T-cell (primary cell): ENCODE results near the gene RNF121. TPM values are rescaled to one million over a fixed set of nuclear protein-coding genes. Genes with fewer than 3 reads are reported as not detected.

Source experiments
- ATAC-seq, 4 experiments: fragments of 200-7000 bp in 3 of 4; fragments of 150-1000 bp in 1 of 4; cut with Tn5 transposase; replicated peaks in 1 of 4; 1 replicate in 3 of 4; 2 replicates in 1 of 4; pipeline ENCODE4 v1.10.0; 2021; ENCODE audit warnings: moderate library complexity in 3 of 4, mild to moderate bottlenecking in 2 of 4, moderate number of reproducible peaks in 1 of 4
- CTCF ChIA-PET, 2 donors: fragments of 300-600 bp; sonication (Branson Sonifier 250); formaldehyde crosslinking; loops; one replicate each; lab custom pipeline; 2022; ENCODE audit warnings: antibody characterized with exemption in 2 of 2; lab: Charles Lee
- POLR2A ChIA-PET, 2 donors: fragments of 300-600 bp; sonication (Branson Sonifier 250); formaldehyde crosslinking; loops; one replicate each; lab custom pipeline; 2022; ENCODE audit warnings: antibody characterized with exemption in 2 of 2; lab: Charles Lee
- DNase-seq, 35 experiments: peaks; one replicate each; pipeline versions ENCODE4 v3.0.0 to v3.0.0-alpha.2; 2013 to 2023
- H3K27ac ChIP-seq: one replicate; pipeline ENCODE4 v1.5.1; 2013; ENCODE audit warnings: low read length
- H3K27me3 ChIP-seq, 2 experiments: replicated peaks in 1 of 2; 1 replicate in 1 of 2; 2 replicates in 1 of 2; pipeline versions ENCODE4 v1.6.1 to v1.7.0; 2013; ENCODE audit warnings: low read length in 1 of 2, mixed read lengths in 1 of 2; ENCODE audit not compliant: control insufficient read depth in 2 of 2, insufficient read depth in 2 of 2; ENCODE audit errors: extremely low read depth in 1 of 2
- H3K36me3 ChIP-seq, 2 donors: 1 replicate in 1 of 2; 2 replicates in 1 of 2; pipeline versions ENCODE4 v1.6.1 to v1.7.0; 2013; ENCODE audit warnings: low read length in 1 of 2; ENCODE audit not compliant: control insufficient read depth in 2 of 2, insufficient read depth in 1 of 2; ENCODE audit errors: extremely low read depth in 1 of 2
- H3K4me1 ChIP-seq, 2 experiments: 1 replicate in 1 of 2; 2 replicates in 1 of 2; pipeline versions ENCODE4 v1.6.1 to v1.7.0; 2013; ENCODE audit warnings: low read length in 2 of 2, mixed read lengths in 1 of 2; ENCODE audit not compliant: insufficient read depth in 2 of 2, control insufficient read depth in 1 of 2; ENCODE audit errors: extremely low read depth in 1 of 2
- H3K4me3 ChIP-seq, 2 donors: 1 replicate in 1 of 2; 2 replicates in 1 of 2; pipeline versions ENCODE4 v1.5.1 to v1.7.0; 2013; ENCODE audit warnings: mild to moderate bottlenecking in 2 of 2, low read length in 1 of 2, moderate library complexity in 1 of 2; ENCODE audit not compliant: control insufficient read depth in 1 of 2; ENCODE audit errors: extremely low read depth in 1 of 2
- H3K9me3 ChIP-seq: 2 replicates; pipeline ENCODE4 v1.7.0; 2013
- H3K27ac Mint-ChIP-seq, 2 donors: one replicate each; pipeline ENCODE4 v1.8.0; 2020 to 2021; ENCODE audit warnings: mild to moderate bottlenecking in 2 of 2, mixed read lengths in 2 of 2
- H3K27me3 Mint-ChIP-seq, 2 donors: one replicate each; pipeline ENCODE4 v1.8.0; 2021 to 2022; ENCODE audit warnings: mixed read lengths in 2 of 2
- H3K36me3 Mint-ChIP-seq: one replicate; pipeline ENCODE4 v1.8.0; 2021; ENCODE audit warnings: mixed read lengths
- H3K4me1 Mint-ChIP-seq, 3 donors: one replicate each; pipeline ENCODE4 v1.8.0; 2020 to 2022; ENCODE audit warnings: mixed read lengths in 3 of 3, mild to moderate bottlenecking in 1 of 3
- H3K4me3 Mint-ChIP-seq, 3 donors: one replicate each; pipeline ENCODE4 v1.8.0; 2020 to 2022; ENCODE audit warnings: mild to moderate bottlenecking in 3 of 3, mixed read lengths in 3 of 3, moderate library complexity in 3 of 3
- H3K9me3 Mint-ChIP-seq, 3 donors: one replicate each; pipeline ENCODE4 v1.8.0; 2020 to 2022; ENCODE audit warnings: mixed read lengths in 3 of 3
- WGBS: methylation state at CpG from one replicate; pipeline ENCODE4 v1.1.5; 2013; ENCODE audit warnings: missing lambda C conversion rate; ENCODE audit not compliant: insufficient coverage; 5-methylcytosine and 5-hydroxymethylcytosine counted together
- total RNA-seq, 35 experiments: library from RNA in 6 of 35; stranded (reverse) in 6 of 35; fragments of 120-200 nt in 1 of 35; gene quantifications; one replicate each; pipeline versions ENCODE4 v1.2.1 to v1.2.4 and lab custom pipeline; 2013 to 2026

RNF121 gene
- total RNA-seq, 5 donors from 2014 or later (not counting 1 experiment from before 2014, with no cell fraction given) = 23.9 to 29.1 (median 24.8) TPM

- POLR2A ChIA-PET = no interaction called here
- Histone ChIP-seq H3K4me1 (no peaks in the 10 kb centered on the region), H3K27ac (no peak overlapping the region), H3K4me3 (no peak overlapping the region), H3K36me3 (peaks cover 7 to 29% of the 10 kb centered on the region in 2 donors), H3K9me3 (no peaks in the 10 kb centered on the region), H3K27me3 (no peaks in the 10 kb centered on the region)
- no peaks in the 10 kb centered on the region for H3K27me3 Mint-ChIP-seq
- no peak overlapping the region for H3K4me3 Mint-ChIP-seq
- no peaks in the 10 kb centered on the region for H3K9me3 Mint-ChIP-seq
- WGBS = no CpG with 5 or more reads among the region's 2 CpGs
- H3K4me1 Mint-ChIP-seq = peaks cover 0 to 5% (median 0%) of the 10 kb centered on the region in 3 donors
- H3K36me3 Mint-ChIP-seq = peaks cover 25% of the 10 kb centered on the region
- CTCF ChIA-PET = interaction anchor here in 1 of 2 donors (0.6 kb wide), 1 partner anchor 129 kb away, joined by 3 read pairs; no protein-coding TSS in a partner anchor
- H3K27ac Mint-ChIP-seq = peak overlapping the region in 1 of 2 donors; percentile 69
- DNase-seq = no peak
- no peak for ATAC-seq
These were observed 33.7 kb downstream of the RNF121 start for GRCh38 chr11:71962428-71963038.

- H3K27ac Mint-ChIP-seq = no peak overlapping the region
- ATAC-seq (no peak), DNase-seq (no peak)
- H3K4me3 Mint-ChIP-seq = no peak overlapping the region
- ChIA-PET CTCF (no interaction called here), POLR2A (no interaction called here)
- no peaks in the 10 kb centered on the region for H3K9me3 Mint-ChIP-seq
- WGBS = 90% methylated on average over 2 of the region's 8 CpGs
- no peaks in the 10 kb centered on the region for H3K9me3 ChIP-seq
- H3K4me1 ChIP-seq = no peaks in the 10 kb centered on the region
- H3K36me3 Mint-ChIP-seq = peaks cover 33% of the 10 kb centered on the region
- peaks cover 7 to 33% of the 10 kb centered on the region in 2 donors for H3K36me3 ChIP-seq
- no peaks in the 10 kb centered on the region for H3K27me3 ChIP-seq
- peaks cover 0 to 5% (median 0%) of the 10 kb centered on the region in 3 donors for H3K4me1 Mint-ChIP-seq
- H3K4me3 ChIP-seq = no peak overlapping the region
- H3K27ac ChIP-seq = no peak overlapping the region
- H3K27me3 Mint-ChIP-seq = no peaks in the 10 kb centered on the region
These were observed 34.6 kb downstream of the RNF121 start for GRCh38 chr11:71963468-71963867.

GRCh38 chr11:71964641-71965040 is 35.8 kb downstream of the RNF121 start:
- peaks cover 33% of the 10 kb centered on the region for H3K36me3 Mint-ChIP-seq
- peaks cover 0 to 5% (median 0%) of the 10 kb centered on the region in 3 donors for H3K4me1 Mint-ChIP-seq
- Histone ChIP-seq H3K4me1 (no peaks in the 10 kb centered on the region), H3K27me3 (no peaks in the 10 kb centered on the region), H3K4me3 (no peak overlapping the region), H3K27ac (no peak overlapping the region), H3K9me3 (no peaks in the 10 kb centered on the region), H3K36me3 (peaks cover 7 to 34% of the 10 kb centered on the region in 2 donors)
- DNase-seq (no peak), ATAC-seq (no peak)
- ChIA-PET CTCF (interaction anchor here in 1 of 2 donors (2.4 kb wide), 1 partner anchor 12 kb away, joined by 9 read pairs; no protein-coding TSS in a partner anchor), POLR2A (no interaction called here)
- no peak overlapping the region for H3K27ac Mint-ChIP-seq
- H3K27me3 Mint-ChIP-seq = no peaks in the 10 kb centered on the region
- H3K9me3 Mint-ChIP-seq = no peaks in the 10 kb centered on the region
- 100% methylated on average over 2 of the region's 4 CpGs for WGBS
- H3K4me3 Mint-ChIP-seq = no peak overlapping the region

GRCh38 chr11:71971680-71972079 is 42.8 kb downstream of the RNF121 start:
- Mint-ChIP-seq H3K27ac (no peak overlapping the region), H3K36me3 (peaks cover 16% of the 10 kb centered on the region), H3K27me3 (no peaks in the 10 kb centered on the region), H3K9me3 (no peaks in the 10 kb centered on the region), H3K4me3 (no peak overlapping the region), H3K4me1 (no peaks in the 10 kb centered on the region)
- no peaks in the 10 kb centered on the region for H3K9me3 ChIP-seq
- no CpG with 5 or more reads among the region's 2 CpGs for WGBS
- ATAC-seq (no peak), DNase-seq (no peak)
- no peak overlapping the region for H3K4me3 ChIP-seq
- no peak overlapping the region for H3K27ac ChIP-seq
- ChIA-PET POLR2A (no interaction called here), CTCF (interaction anchor here in 1 of 2 donors (0.5 kb wide), 1 partner anchor 17 kb away, joined by 3 read pairs; no protein-coding TSS in a partner anchor)
- H3K36me3 ChIP-seq = peaks cover 0 to 23% of the 10 kb centered on the region in 2 donors
- no peaks in the 10 kb centered on the region for H3K4me1 ChIP-seq
- no peaks in the 10 kb centered on the region for H3K27me3 ChIP-seq

GRCh38 chr11:71976551-71976950 is 47.7 kb downstream of the RNF121 start:
- no peak overlapping the region for H3K4me3 Mint-ChIP-seq
- CTCF ChIA-PET = interaction anchor here (0.8 to 4.0 kb wide), 11 partner anchors 9 to 454 kb away, joined by 3 to 22 read pairs (median 5); no protein-coding TSS in a partner anchor
- H3K27ac ChIP-seq = no peak overlapping the region

GRCh38 chr11:71977090-71977489 is 48.2 kb downstream of the RNF121 start:
- H3K27ac ChIP-seq = no peak overlapping the region
- Mint-ChIP-seq H3K27ac (peak overlapping the region in 1 of 2 donors; percentile 55), H3K9me3 (no peaks in the 10 kb centered on the region)

More at GRCh38 chr11:71976551-71976950, 47.7 kb downstream of the RNF121 start:
- Mint-ChIP-seq H3K4me1 (peaks cover 0 to 4% (median 0%) of the 10 kb centered on the region in 3 donors), H3K36me3 (peaks cover 18% of the 10 kb centered on the region), H3K27ac (no peak overlapping the region), H3K9me3 (no peaks in the 10 kb centered on the region), H3K27me3 (no peaks in the 10 kb centered on the region)
- Histone ChIP-seq H3K36me3 (peaks cover 2 to 14% of the 10 kb centered on the region in 2 donors), H3K9me3 (no peaks in the 10 kb centered on the region), H3K4me3 (no peak overlapping the region), H3K4me1 (no peaks in the 10 kb centered on the region), H3K27me3 (no peaks in the 10 kb centered on the region)
- ATAC-seq (no peak), DNase-seq (no peak)
- POLR2A ChIA-PET = interaction anchor here in 1 of 2 donors (0.8 kb wide), 1 partner anchor 660 kb away, joined by 3 read pairs; no protein-coding TSS in a partner anchor
- 97% methylated on average over 5 of the region's 5 CpGs for WGBS

More at GRCh38 chr11:71977090-71977489, 48.2 kb downstream of the RNF121 start:
- Histone ChIP-seq H3K27me3 (no peaks in the 10 kb centered on the region), H3K9me3 (no peaks in the 10 kb centered on the region), H3K36me3 (peaks cover 2 to 14% of the 10 kb centered on the region in 2 donors), H3K4me1 (no peaks in the 10 kb centered on the region), H3K4me3 (no peak overlapping the region)
- no CpG with 5 or more reads among the region's 1 CpG for WGBS
- no peak overlapping the region for H3K4me3 Mint-ChIP-seq
- ChIA-PET POLR2A (interaction anchor here (0.5 to 0.8 kb wide), 2 partner anchors 168 to 659 kb away, joined by 3 read pairs; no protein-coding TSS in a partner anchor), CTCF (interaction anchor here (0.6 to 4.0 kb wide), 12 partner anchors 9 to 454 kb away, joined by 3 to 22 read pairs (median 5); no protein-coding TSS in a partner anchor)
- H3K4me1 Mint-ChIP-seq = peaks cover 0 to 4% (median 0%) of the 10 kb centered on the region in 3 donors
- peaks cover 13% of the 10 kb centered on the region for H3K36me3 Mint-ChIP-seq
- no peaks in the 10 kb centered on the region for H3K27me3 Mint-ChIP-seq
- DNase-seq = no peak
- no peak for ATAC-seq
